Natural killer cell treated with Interleukin-12 subunit alpha and Interleukin-12 subunit beta and Interleukin-15 and Interleukin-18, amount 100 ng/mL, for 72 hours (primary cell): ENCODE data around the gene CIDEC. TPM values are rescaled to one million over a fixed set of nuclear protein-coding genes. Genes with fewer than 3 reads are reported as not detected.

Experiments
- ATAC-seq, 2 donors: fragments of 150-1000 bp; cut with Tn5 transposase in 1 of 2; sonication (Bioruptor Pico), chemical (Tn5 transposase) in 1 of 2; 2 replicates each; pipeline ENCODE4 v1.10.0; 2021
- DNase-seq: peaks from one replicate; pipeline ENCODE4 v3.0.0; 2022; ENCODE audit warnings: low spot score
- H3K27ac Mint-ChIP-seq, 2 donors: 1 replicate in 1 of 2; 2 replicates in 1 of 2; pipeline ENCODE4 v1.8.0; 2022; ENCODE audit warnings: mixed read lengths in 2 of 2, mild to moderate bottlenecking in 1 of 2, moderate library complexity in 1 of 2
- H3K27me3 Mint-ChIP-seq, 2 donors: 1 replicate in 1 of 2; 2 replicates in 1 of 2; pipeline ENCODE4 v1.8.0; 2022; ENCODE audit warnings: mixed read lengths in 2 of 2
- H3K36me3 Mint-ChIP-seq: one replicate; pipeline ENCODE4 v1.8.0; 2022; ENCODE audit warnings: mixed read lengths
- H3K4me1 Mint-ChIP-seq, 2 donors: 1 replicate in 1 of 2; 2 replicates in 1 of 2; pipeline ENCODE4 v1.8.0; 2022; ENCODE audit warnings: low read depth in 2 of 2, mixed read lengths in 2 of 2, mild to moderate bottlenecking in 1 of 2
- H3K4me3 Mint-ChIP-seq: one replicate; pipeline ENCODE4 v1.8.0; 2022; ENCODE audit warnings: mixed read lengths
- H3K9me3 Mint-ChIP-seq: 2 replicates; pipeline ENCODE4 v1.8.0; 2022; ENCODE audit warnings: mixed read lengths
- total RNA-seq, 2 donors: library from RNA; stranded (reverse); gene quantifications; one replicate each; pipeline ENCODE4 v1.2.3, GENCODE V29; 2022

The CIDEC gene
- not detected for total RNA-seq

GRCh38 chr3:9879830-9880549 lies at the start of gene CIDEC:
CIDEC (minus strand) TSS chr3:9880253; CDS start chr3:9878486, 1,767 bp downstream.
- no peaks in the 10 kb centered on the region for H3K27me3 Mint-ChIP-seq
- no peaks in the 10 kb centered on the region for H3K36me3 Mint-ChIP-seq
- no peak within 1 kb of the TSS for H3K27ac Mint-ChIP-seq
- no peak within 1 kb of the TSS for H3K4me3 Mint-ChIP-seq
- H3K9me3 Mint-ChIP-seq: no peaks in the 10 kb centered on the region
- no peaks in the 10 kb centered on the region for H3K4me1 Mint-ChIP-seq
- DNase-seq (no peak), ATAC-seq (no peak)

DNA sequence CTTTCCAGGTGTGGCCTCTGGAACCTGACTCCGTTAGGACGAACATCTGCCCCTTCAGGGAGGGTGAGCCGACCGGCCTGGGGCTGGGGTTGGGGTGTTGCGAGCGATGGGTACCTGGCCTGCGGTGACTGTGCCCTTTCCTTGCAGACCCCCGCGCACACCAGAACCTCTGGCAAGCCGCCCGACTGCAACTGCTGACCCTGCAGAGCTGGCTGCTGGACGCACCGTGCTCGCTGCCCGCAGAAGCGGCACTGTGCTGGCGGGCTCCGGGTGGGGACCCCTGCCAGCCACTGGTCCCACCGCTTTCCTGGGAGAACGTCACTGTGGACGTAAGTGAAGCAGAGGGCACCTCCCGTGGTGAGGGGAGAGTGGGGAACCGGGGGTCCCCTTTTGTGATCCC lies 48.1 kb upstream of the CIDEC start:
- H3K36me3 Mint-ChIP-seq: no peaks in the 10 kb centered on the region
- H3K4me1 Mint-ChIP-seq: peaks cover 3 to 10% of the 10 kb centered on the region in 2 donors

GRCh38 chr3:9918261-9919038 lies 38.4 kb upstream of the CIDEC start:
- Mint-ChIP-seq H3K27me3 (peaks cover 0 to 6% of the 10 kb centered on the region in 2 donors), H3K27ac (no peak overlapping the region), H3K4me1 (peaks cover 0 to 4% of the 10 kb centered on the region in 2 donors), H3K36me3 (no peaks in the 10 kb centered on the region), H3K9me3 (no peaks in the 10 kb centered on the region), H3K4me3 (no peak overlapping the region)
- DNase-seq (no peak), ATAC-seq (no peak)

More for the DNA sequence above, 48.1 kb upstream of the CIDEC start:
- DNase-seq (no peak), ATAC-seq (no peak)
- Mint-ChIP-seq H3K27ac (no peak overlapping the region), H3K9me3 (no peaks in the 10 kb centered on the region), H3K27me3 (peaks cover 0 to 17% of the 10 kb centered on the region in 2 donors), H3K4me3 (no peak overlapping the region)

GRCh38 chr3:9917820-9918219 lies 37.8 kb upstream of the CIDEC start:
- Mint-ChIP-seq H3K27ac (no peak overlapping the region), H3K9me3 (no peaks in the 10 kb centered on the region), H3K27me3 (peaks cover 0 to 6% of the 10 kb centered on the region in 2 donors), H3K4me1 (peaks cover 0 to 4% of the 10 kb centered on the region in 2 donors), H3K36me3 (no peaks in the 10 kb centered on the region), H3K4me3 (no peak overlapping the region)
- ATAC-seq (no peak), DNase-seq (no peak)

- no peaks in the 10 kb centered on the region for H3K36me3 Mint-ChIP-seq
- peaks cover 8 to 9% of the 10 kb centered on the region in 2 donors for H3K4me1 Mint-ChIP-seq
- no peak within 1 kb of the TSS for H3K27ac Mint-ChIP-seq
- peaks cover 0 to 3% of the 10 kb centered on the region in 2 donors for H3K27me3 Mint-ChIP-seq
- ATAC-seq (no peak), DNase-seq (no peak)
- H3K4me3 Mint-ChIP-seq: peak within 1 kb of the TSS; percentile 71
- H3K9me3 Mint-ChIP-seq: no peaks in the 10 kb centered on the region
Observed at GRCh38 chr3:9916734-9917680, 37.0 kb upstream of the CIDEC start, which contains the start of gene IL17RC. IL17RC (plus strand) TSS chr3:9917098; CDS start chr3:9917316, 218 bp downstream.

GRCh38 chr3:9916346-9916733 lies 36.3 kb upstream of the CIDEC start:
- Mint-ChIP-seq H3K27ac (no peak overlapping the region), H3K4me3 (peak overlapping the region; percentile 71)

GRCh38 chr3:9915254-9916141 lies 35.4 kb upstream of the CIDEC start:
- ATAC-seq (peak; percentile 71 to 73), DNase-seq (peak; percentile 70)
- Mint-ChIP-seq H3K4me1 (peaks cover 10 to 11% of the 10 kb centered on the region in 2 donors), H3K36me3 (no peaks in the 10 kb centered on the region), H3K9me3 (no peaks in the 10 kb centered on the region), H3K4me3 (peak overlapping the region; percentile 71), H3K27ac (no peak overlapping the region), H3K27me3 (peaks cover 0 to 3% of the 10 kb centered on the region in 2 donors)

More at GRCh38 chr3:9916346-9916733, 36.3 kb upstream of the CIDEC start:
- no peaks in the 10 kb centered on the region for H3K9me3 Mint-ChIP-seq
- no peaks in the 10 kb centered on the region for H3K36me3 Mint-ChIP-seq
- no peak for DNase-seq
- no peak for ATAC-seq
- H3K4me1 Mint-ChIP-seq: peaks cover 10 to 11% of the 10 kb centered on the region in 2 donors
- H3K27me3 Mint-ChIP-seq: peaks cover 0 to 3% of the 10 kb centered on the region in 2 donors

DNA sequence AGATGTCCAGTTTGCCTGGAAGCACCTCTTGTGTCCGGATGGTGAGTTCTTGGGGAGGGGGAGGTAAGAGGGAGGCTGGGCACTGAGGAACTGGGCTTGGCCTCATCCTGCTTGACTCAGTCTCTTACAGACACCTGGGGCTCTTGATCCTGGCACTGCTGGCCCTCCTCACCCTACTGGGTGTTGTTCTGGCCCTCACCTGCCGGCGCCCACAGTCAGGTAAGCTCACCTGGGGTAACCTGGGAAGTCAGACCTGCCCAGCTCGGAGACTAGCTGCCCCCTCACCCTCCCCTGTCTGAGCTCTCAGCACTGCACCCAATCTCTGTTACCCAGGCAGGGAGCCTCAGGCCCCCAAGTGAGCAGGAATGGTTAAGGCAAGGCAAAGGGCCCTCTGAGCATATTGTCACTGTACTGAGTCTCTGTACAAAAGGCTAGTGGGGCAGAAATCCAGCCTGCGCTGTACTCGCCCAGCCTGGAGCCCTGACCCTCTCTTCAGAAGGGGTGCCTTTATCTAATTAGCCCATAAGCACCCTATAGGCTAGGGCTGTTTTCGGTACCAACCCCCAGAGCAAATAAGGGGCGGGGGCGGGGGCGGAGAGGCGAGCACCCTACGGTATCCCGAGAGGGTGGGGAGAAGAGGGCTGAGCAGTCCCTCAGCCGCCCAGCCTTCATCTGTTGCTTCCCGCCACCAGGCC lies 34.7 kb upstream of the CIDEC start:
- H3K9me3 Mint-ChIP-seq: no peaks in the 10 kb centered on the region
- DNase-seq (no peak), ATAC-seq (no peak)
- H3K27ac Mint-ChIP-seq: no peak overlapping the region
- peaks cover 12 to 13% of the 10 kb centered on the region in 2 donors for H3K4me1 Mint-ChIP-seq
- H3K36me3 Mint-ChIP-seq: no peaks in the 10 kb centered on the region
- H3K27me3 Mint-ChIP-seq: peaks cover 0 to 3% of the 10 kb centered on the region in 2 donors
- H3K4me3 Mint-ChIP-seq: peak overlapping the region; percentile 71

GRCh38 chr3:9914011-9914410 lies 34.0 kb upstream of the CIDEC start:
- no peak overlapping the region for H3K4me3 Mint-ChIP-seq
- H3K9me3 Mint-ChIP-seq: no peaks in the 10 kb centered on the region
- DNase-seq (peak; percentile 15), ATAC-seq (no peak)
- peaks cover 0 to 3% of the 10 kb centered on the region in 2 donors for H3K27me3 Mint-ChIP-seq
- no peak overlapping the region for H3K27ac Mint-ChIP-seq
- no peaks in the 10 kb centered on the region for H3K36me3 Mint-ChIP-seq
- H3K4me1 Mint-ChIP-seq: peaks cover 15 to 20% of the 10 kb centered on the region in 2 donors

DNA sequence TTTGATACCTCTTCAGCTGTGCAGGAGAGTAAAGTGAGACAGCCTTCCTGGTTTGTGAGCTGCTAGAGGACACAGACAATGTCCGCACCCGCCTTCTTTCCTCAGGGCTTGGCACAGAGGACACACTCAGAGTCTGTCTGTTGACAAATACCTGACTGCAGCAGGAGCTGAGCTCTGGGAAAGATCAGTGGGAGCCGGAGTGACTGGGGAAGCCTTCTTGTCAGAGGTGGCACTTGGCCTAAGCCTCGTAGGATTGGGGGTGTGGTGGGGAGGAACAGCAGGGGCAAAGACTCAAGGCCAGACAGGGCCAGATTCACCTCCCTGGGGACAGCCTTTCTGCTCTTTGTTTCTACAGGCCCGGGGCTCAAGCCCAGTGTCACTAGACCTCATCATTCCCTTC lies 33.5 kb upstream of the CIDEC start:
- H3K27me3 Mint-ChIP-seq: peaks cover 0 to 3% of the 10 kb centered on the region in 2 donors
- DNase-seq (no peak), ATAC-seq (no peak)
- H3K4me1 Mint-ChIP-seq: peaks cover 15 to 20% of the 10 kb centered on the region in 2 donors
- no peak overlapping the region for H3K27ac Mint-ChIP-seq
- no peak overlapping the region for H3K4me3 Mint-ChIP-seq
- H3K9me3 Mint-ChIP-seq: no peaks in the 10 kb centered on the region
- no peaks in the 10 kb centered on the region for H3K36me3 Mint-ChIP-seq

GRCh38 chr3:9912294-9912935 lies 32.4 kb upstream of the CIDEC start:
- H3K27ac Mint-ChIP-seq: peak overlapping the region in 1 of 2 donors; percentile 39

More at GRCh38 chr3:9912294-9912935, 32.4 kb upstream of the CIDEC start:
- Mint-ChIP-seq H3K27me3 (peaks cover 0 to 3% of the 10 kb centered on the region in 2 donors), H3K36me3 (no peaks in the 10 kb centered on the region), H3K9me3 (no peaks in the 10 kb centered on the region), H3K4me3 (peak overlapping the region; percentile 24), H3K4me1 (peaks cover 15 to 20% of the 10 kb centered on the region in 2 donors)
- peak; percentile 44 to 46 for ATAC-seq
- no peak for DNase-seq
